Measurements from ENCODE around the gene PTPRM. TPM values are rescaled to one million over a fixed set of nuclear protein-coding genes. Genes with fewer than 3 reads are reported as not detected.

Gene PTPRM
- total RNA-seq, 1 experiment from 2014 or later: not detected

DNA sequence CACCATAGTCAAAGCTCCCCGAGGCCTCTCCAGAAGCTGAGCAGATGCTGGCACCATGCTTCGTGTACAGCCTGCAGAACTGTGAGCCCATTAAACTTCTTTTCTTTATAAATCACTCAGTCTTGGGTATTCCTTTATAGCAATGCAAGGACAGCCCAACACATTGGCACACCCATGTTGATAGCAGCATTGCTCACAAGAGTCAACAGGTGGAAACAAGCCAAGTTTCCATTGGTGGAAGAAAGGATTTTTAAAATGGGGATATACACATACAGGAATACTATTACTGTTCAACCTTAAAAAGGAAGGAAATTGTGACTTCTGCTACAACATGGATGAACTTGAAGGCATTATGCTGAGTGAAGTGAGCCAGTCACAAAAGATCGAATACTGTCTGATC lies 855.3 kb downstream of the PTPRM start:
- Histone ChIP-seq H3K27ac (ENCODE audit: low read depth, low read length, poor library complexity, severe bottlenecking) (no peak overlapping the region), H3K36me3 (ENCODE audit: insufficient read depth, low read length, poor library complexity, severe bottlenecking) (no peaks in the 10 kb centered on the region), H3K4me3 (ENCODE audit: low read depth, low read length, poor library complexity, severe bottlenecking) (no peak overlapping the region), H3K9me3 (ENCODE audit: low read depth, low read length, poor library complexity, severe bottlenecking) (peaks cover 3% of the 10 kb centered on the region), H3K4me1 (ENCODE audit: insufficient read depth, low read length, poor library complexity, severe bottlenecking) (no peaks in the 10 kb centered on the region), H3K27me3 (replicated peaks; ENCODE audit: insufficient read depth, low read depth, low read length, poor library complexity) (peaks cover 14% of the 10 kb centered on the region)
- intact Hi-C loops (cut with micrococcal nuclease; ENCODE audit: unreplicated experiment): loop anchor here (10.0 kb wide), 1 partner anchor 52 kb away; no protein-coding TSS in a partner anchor
- CTCF ChIA-PET: no interaction called here
- no peak for DNase-seq (ENCODE audit: low spot score)
- no TSS peak for BruUV-seq (replicated peaks)
- POLR2A ChIA-PET (ENCODE audit: low non-redundant PET): no interaction called here
- TF ChIP-seq EZH2 (IDR thresholded peaks at IDR 0.05; ENCODE audit: borderline replicate concordance, low read depth, low read length, poor library complexity, severe bottlenecking): no peak
- TF ChIP-seq, protein P1, sequence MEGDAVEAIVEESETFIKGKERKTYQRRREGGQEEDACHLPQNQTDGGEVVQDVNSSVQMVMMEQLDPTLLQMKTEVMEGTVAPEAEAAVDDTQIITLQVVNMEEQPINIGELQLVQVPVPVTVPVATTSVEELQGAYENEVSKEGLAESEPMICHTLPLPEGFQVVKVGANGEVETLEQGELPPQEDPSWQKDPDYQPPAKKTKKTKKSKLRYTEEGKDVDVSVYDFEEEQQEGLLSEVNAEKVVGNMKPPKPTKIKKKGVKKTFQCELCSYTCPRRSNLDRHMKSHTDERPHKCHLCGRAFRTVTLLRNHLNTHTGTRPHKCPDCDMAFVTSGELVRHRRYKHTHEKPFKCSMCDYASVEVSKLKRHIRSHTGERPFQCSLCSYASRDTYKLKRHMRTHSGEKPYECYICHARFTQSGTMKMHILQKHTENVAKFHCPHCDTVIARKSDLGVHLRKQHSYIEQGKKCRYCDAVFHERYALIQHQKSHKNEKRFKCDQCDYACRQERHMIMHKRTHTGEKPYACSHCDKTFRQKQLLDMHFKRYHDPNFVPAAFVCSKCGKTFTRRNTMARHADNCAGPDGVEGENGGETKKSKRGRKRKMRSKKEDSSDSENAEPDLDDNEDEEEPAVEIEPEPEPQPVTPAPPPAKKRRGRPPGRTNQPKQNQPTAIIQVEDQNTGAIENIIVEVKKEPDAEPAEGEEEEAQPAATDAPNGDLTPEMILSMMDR (conservative IDR thresholded peaks at IDR 0.05; ENCODE audit: low read depth, low read length): no peak

DNA sequence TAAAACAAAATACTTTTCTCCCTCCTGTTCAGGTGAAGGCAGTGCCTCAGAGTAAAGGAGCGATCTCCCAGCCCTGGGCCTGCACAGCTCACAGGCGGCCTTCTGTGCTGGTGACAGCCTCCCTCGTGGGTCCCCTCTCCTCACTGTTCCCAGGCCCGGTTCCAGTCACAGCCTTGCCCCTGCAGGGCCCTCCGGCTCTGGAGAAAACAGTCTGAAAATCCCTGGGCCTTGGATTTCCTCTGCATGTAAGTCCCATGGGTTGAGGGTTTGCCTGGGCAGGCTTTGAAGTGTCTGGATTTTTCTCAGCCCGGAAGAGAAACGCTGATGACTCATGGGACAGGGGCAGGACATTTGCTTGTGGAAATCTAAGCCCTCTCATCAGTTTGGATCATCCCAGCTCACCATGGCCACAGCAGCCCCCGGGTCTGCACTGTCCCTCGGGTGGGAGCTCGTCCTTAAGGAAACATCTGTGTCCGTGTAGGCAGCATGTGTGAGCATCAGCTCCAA lies 856.0 kb downstream of the PTPRM start:
- no peak for DNase-seq (ENCODE audit: low spot score)
- no TSS peak for BruUV-seq (replicated peaks)
- TF ChIP-seq, protein P1 (conservative IDR thresholded peaks at IDR 0.05; ENCODE audit: low read depth, low read length): no peak
- TF ChIP-seq EZH2 (IDR thresholded peaks at IDR 0.05; ENCODE audit: borderline replicate concordance, low read depth, low read length, poor library complexity, severe bottlenecking): no peak
- Histone ChIP-seq H3K27me3 (replicated peaks; ENCODE audit: insufficient read depth, low read depth, low read length, poor library complexity) (peaks cover 8% of the 10 kb centered on the region), H3K36me3 (ENCODE audit: insufficient read depth, low read length, poor library complexity, severe bottlenecking) (no peaks in the 10 kb centered on the region), H3K9me3 (ENCODE audit: low read depth, low read length, poor library complexity, severe bottlenecking) (peaks cover 3% of the 10 kb centered on the region), H3K27ac (ENCODE audit: low read depth, low read length, poor library complexity, severe bottlenecking) (no peak overlapping the region), H3K4me1 (ENCODE audit: insufficient read depth, low read length, poor library complexity, severe bottlenecking) (no peaks in the 10 kb centered on the region), H3K4me3 (ENCODE audit: low read depth, low read length, poor library complexity, severe bottlenecking) (no peak overlapping the region)
- intact Hi-C loops (cut with micrococcal nuclease; ENCODE audit: unreplicated experiment): loop anchor here (10.0 kb wide), 1 partner anchor 52 kb away; no protein-coding TSS in a partner anchor
- POLR2A ChIA-PET (ENCODE audit: low non-redundant PET): no interaction called here
- CTCF ChIA-PET: no interaction called here

DNA sequence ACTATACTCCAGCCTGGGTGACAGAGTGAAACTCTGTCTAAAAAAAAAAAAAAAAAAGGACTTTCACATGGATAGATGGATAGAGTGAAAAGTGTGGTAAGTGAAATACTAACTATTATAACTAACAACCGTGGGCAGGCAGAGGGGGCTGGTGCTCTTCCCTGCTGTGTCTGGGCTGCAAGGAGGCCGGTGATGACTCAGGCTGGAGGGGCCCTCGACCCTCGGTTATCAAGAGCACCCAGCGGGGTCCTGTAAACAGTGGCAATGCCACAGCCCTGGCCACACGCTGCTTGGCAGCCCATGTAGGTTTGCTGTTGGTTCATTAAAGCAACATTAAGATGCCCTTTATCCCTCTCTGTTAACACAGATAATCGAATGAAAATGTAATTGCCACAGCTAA lies 857.4 kb downstream of the PTPRM start:
- Histone ChIP-seq H3K36me3 (ENCODE audit: insufficient read depth, low read length, poor library complexity, severe bottlenecking) (no peaks in the 10 kb centered on the region), H3K27me3 (replicated peaks; ENCODE audit: insufficient read depth, low read depth, low read length, poor library complexity) (no peaks in the 10 kb centered on the region), H3K9me3 (ENCODE audit: low read depth, low read length, poor library complexity, severe bottlenecking) (peaks cover 3% of the 10 kb centered on the region), H3K4me1 (ENCODE audit: insufficient read depth, low read length, poor library complexity, severe bottlenecking) (no peaks in the 10 kb centered on the region), H3K27ac (ENCODE audit: low read depth, low read length, poor library complexity, severe bottlenecking) (no peak overlapping the region), H3K4me3 (ENCODE audit: low read depth, low read length, poor library complexity, severe bottlenecking) (no peak overlapping the region)
- no TSS peak for BruUV-seq (replicated peaks)
- intact Hi-C loops (cut with micrococcal nuclease; ENCODE audit: unreplicated experiment): loop anchor here (10.0 kb wide), 1 partner anchor 50 kb away; no protein-coding TSS in a partner anchor
- no peak for DNase-seq (ENCODE audit: low spot score)
- TF ChIP-seq EZH2 (IDR thresholded peaks at IDR 0.05; ENCODE audit: borderline replicate concordance, low read depth, low read length, poor library complexity, severe bottlenecking): no peak
- TF ChIP-seq, protein P1 (conservative IDR thresholded peaks at IDR 0.05; ENCODE audit: low read depth, low read length): no peak
- ChIA-PET CTCF (no interaction called here), POLR2A (ENCODE audit: low non-redundant PET) (no interaction called here)
